GM12872 (cell line): ENCODE data around the gene GLIS1.

Experiments
- TF ChIP-seq, protein P1 (sequence below): IDR thresholded peaks from 3 replicates; pipeline ENCODE4 v1.5.1; 2011; ENCODE audit warnings: low read depth, mild to moderate bottlenecking, low read length, moderate library complexity; ENCODE audit not compliant: insufficient read depth

GLIS1 gene

DNA sequence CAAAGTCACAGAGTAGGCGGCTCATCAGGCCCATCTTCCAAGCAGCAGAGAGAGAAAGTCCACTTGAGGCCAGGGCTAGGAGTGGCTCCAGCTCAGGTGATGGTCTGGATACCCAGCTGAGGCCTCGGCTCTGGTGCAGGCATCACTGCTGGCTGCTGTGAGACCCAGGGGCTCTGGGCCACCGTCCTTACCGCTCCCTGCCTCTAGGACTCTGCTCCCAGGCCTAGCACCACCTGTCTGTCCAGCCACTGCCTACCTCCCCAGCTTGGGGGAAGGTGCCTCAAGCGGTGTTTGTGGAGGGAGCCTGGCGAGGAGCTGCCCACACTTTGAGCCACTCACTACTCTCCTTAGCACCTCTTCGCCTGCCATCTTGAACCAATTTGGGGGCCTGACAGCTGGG lies 221.9 kb downstream of the GLIS1 start:
- TF ChIP-seq, protein P1, sequence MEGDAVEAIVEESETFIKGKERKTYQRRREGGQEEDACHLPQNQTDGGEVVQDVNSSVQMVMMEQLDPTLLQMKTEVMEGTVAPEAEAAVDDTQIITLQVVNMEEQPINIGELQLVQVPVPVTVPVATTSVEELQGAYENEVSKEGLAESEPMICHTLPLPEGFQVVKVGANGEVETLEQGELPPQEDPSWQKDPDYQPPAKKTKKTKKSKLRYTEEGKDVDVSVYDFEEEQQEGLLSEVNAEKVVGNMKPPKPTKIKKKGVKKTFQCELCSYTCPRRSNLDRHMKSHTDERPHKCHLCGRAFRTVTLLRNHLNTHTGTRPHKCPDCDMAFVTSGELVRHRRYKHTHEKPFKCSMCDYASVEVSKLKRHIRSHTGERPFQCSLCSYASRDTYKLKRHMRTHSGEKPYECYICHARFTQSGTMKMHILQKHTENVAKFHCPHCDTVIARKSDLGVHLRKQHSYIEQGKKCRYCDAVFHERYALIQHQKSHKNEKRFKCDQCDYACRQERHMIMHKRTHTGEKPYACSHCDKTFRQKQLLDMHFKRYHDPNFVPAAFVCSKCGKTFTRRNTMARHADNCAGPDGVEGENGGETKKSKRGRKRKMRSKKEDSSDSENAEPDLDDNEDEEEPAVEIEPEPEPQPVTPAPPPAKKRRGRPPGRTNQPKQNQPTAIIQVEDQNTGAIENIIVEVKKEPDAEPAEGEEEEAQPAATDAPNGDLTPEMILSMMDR = no peak

DNA sequence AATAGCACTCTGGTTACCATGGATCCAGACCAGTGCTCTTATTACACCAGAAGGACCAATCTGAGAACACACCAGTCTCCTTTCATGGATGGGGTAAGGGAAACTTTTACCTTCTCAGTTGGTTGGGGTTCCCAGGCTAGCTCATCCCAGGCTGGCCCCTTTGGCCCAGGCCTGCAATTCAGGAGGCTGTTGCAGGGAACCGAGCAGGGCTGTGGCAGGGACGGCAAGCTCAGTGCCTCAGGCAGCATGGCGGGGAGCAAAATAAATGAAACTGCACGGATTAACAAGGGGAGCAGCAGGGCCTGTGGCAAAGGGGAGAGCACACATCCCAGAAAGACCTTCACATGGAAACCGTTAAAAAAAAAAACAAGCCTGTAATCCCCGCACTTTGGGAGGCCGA lies 222.8 kb downstream of the GLIS1 start:
- TF ChIP-seq, protein P1 = no peak

DNA sequence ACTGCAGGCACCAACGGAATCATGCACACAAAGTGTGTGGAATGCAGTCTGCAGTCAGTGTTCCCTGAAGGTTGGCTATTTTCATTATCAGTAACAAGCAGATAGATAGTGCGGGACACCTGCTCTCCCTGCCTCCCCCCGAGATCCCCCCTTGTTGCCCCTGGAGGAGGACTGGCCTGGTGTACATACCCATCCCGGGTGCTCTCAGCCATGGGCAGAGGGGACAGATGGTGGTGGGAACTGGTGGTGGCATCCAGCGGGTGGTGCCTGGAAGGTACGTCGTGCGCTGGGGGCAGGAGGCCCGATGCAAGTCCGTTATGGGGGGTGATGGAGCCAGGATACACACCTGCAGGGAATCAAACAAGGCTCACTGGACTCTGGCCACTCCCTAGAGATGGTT lies 224.5 kb downstream of the GLIS1 start:
- TF ChIP-seq, protein P1 = no peak

DNA sequence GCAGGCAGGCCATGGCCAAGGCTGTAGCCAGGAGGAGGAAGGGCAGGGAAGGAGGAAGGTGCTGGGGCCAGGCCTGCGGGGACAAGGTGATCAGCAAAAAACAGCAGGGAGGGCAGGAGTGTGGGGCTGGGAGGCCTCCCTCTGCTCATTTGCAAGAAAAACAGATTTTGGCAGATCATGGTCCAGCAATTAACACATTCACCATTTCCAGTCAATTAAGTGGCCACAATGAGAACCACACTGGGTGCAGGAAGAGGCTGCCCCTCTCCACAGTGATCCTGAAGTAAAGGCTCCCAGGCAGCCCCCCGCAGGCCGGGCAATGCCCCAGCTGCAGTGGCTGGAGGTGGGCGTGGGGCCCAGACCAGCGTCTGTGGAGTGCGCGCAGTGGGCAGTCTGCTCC lies 225.1 kb downstream of the GLIS1 start:
- TF ChIP-seq, protein P1 = no peak

DNA sequence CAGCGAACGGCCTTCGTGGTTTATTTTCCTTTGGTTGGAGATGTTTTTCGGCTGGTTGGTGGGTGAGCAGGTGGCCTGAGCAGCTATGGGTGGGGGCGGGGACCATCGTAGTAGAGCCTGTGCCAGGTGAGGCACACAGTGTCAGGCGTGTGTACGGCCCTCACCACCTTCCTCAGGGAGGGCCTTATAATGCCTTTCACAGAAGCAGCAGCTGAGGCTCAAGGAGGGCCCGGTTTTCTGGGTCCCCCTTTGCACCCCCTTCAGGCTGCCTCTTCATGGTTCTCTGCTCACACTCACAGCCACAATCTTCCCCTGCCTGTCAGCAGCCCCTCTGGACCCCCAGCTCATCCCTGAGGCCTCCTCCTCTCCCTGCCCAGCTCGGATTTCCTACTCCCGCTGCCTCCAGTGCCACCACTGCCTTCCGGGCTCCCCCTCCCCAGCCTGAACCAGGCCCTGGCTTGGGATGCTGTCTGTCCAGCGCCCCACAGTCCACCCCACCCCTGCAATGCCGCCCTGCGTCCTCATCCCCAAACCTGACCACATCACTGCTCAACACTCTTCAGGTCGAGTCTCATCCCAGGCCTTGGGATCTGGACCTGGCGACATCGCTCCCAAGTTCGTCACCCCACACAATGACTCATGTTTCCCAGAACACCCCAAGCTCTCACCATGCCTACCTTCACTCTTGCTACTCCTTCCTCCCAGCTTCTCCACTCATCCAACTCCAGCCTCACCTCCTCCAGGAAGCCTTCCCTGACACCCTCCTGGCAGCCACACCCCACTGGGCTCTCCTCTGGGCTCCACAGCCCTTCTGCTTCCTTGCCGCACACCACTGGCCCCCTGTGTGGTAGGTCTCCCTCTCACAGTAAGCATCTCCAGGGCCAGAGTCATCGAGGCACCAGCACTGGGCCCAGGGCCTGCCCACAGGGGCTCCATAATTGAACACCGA lies 225.9 kb downstream of the GLIS1 start:
- TF ChIP-seq, protein P1 = no peak

DNA sequence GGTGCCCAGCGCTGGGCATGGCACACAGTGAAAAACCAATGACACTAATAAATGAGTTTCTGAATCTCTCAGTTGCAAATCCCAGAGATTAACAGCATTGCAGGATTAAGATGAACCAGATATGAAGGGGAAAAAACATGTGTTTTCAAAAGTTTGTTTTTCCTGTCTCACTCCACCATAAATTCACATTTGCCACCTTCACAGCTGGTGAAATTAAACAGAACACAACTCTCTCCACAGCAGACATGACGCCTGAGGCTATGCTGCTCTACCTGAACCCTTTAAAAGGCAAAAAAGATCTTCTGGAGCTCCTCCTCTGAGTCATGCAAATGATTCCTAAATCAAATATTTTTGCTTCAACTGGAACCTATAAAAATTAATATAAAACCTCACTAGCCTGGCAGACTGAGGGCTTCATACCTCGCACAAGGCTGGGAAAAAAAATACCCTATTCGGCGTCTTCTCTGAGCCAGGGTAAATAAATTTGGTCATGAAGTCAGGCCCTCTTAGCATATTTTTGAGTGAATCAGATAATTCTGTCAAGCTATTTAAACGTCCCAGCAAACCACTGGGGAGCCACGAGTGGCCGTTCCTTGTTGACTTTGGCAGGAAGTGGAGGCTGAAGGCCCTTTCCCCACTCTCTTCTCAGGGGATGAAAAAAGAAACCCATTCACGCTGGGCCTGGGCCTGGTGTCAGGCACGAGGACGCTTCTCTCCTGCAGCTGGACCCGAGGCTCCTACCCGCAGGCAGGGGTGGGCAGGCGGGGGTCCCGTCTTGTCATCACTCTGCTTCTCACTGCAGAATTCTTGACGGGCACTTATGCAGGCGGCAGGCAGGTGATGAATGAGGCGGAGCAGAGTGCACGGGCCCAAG lies 226.8 kb downstream of the GLIS1 start:
- TF ChIP-seq, protein P1 = no peak

DNA sequence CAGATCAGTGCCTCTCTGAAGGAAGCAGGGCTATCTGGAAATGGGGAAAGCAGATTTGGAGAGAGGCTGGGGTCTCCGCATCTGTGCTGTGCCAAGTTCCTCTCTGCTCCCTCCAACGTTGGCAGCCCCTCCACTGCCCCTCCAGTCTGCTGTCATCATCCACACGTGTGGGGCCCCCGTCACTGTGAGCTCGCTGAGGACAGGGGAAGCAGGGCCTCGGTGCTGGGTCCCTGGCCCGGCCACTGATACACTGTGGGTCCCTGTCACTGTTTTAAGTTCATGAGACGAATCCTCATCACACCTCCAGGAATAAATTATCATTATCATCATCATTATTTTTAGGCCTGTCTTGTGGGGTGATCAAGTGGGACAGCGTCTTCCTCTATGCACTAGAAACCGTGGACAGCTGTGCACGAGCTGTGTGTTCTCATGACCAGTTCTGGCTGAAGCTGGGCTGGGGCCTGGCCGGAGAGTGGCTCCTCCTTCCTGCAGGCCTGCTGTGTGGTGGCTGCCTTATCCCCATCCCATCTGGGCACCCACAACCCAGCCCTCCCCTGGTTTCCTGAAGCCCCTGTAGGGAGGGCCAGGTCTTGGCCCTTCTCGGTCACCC lies 227.5 kb downstream of the GLIS1 start:
- TF ChIP-seq, protein P1 = no peak
